Fibroblast of skin of left quadriceps (primary cell): ENCODE results near the gene QRFP.

Experiments used
- DNase-seq, 2 experiments: peaks; one replicate each; pipeline ENCODE4 v3.0.0-alpha.2; 2013; ENCODE audit warnings: low read depth in 2 of 2

QRFP gene

GRCh38 chr9:130933114-130934046 is 36.8 kb upstream of the QRFP start:
- DNase-seq: peak; percentile 36 to 42

- no peak for DNase-seq
These were observed 35.9 kb upstream of the QRFP start for GRCh38 chr9:130932255-130933079.

GRCh38 chr9:130931508-130932254 is 35.1 kb upstream of the QRFP start:
- DNase-seq: no peak

- no peak for DNase-seq
These were observed 34.3 kb upstream of the QRFP start for GRCh38 chr9:130930804-130931349.

GRCh38 chr9:130930132-130930803 is 33.7 kb upstream of the QRFP start:
- no peak for DNase-seq

- DNase-seq: no peak
These were observed 33.0 kb upstream of the QRFP start for GRCh38 chr9:130929571-130930038.

GRCh38 chr9:130927995-130928900 is 31.6 kb upstream of the QRFP start:
- peak in 1 of 2 experiments; percentile 20 for DNase-seq

GRCh38 chr9:130927338-130927737 is 30.7 kb upstream of the QRFP start:
- no peak for DNase-seq

- no peak for DNase-seq
These were observed 28.6 kb upstream of the QRFP start for GRCh38 chr9:130925050-130925678.

- DNase-seq: no peak
These were observed 27.8 kb upstream of the QRFP start for GRCh38 chr9:130924448-130924788.

GRCh38 chr9:130923611-130924447 is 27.2 kb upstream of the QRFP start:
- no peak for DNase-seq

- no peak for DNase-seq
These were observed 26.4 kb upstream of the QRFP start for GRCh38 chr9:130922893-130923610.

GRCh38 chr9:130921989-130922892 is 25.6 kb upstream of the QRFP start:
- DNase-seq: no peak

- DNase-seq: no peak
These were observed 24.8 kb upstream of the QRFP start for GRCh38 chr9:130921300-130921988.

GRCh38 chr9:130920762-130921299 is 24.2 kb upstream of the QRFP start:
- no peak for DNase-seq

- no peak for DNase-seq
These were observed 23.6 kb upstream of the QRFP start for GRCh38 chr9:130920233-130920632.
